Measurements from ENCODE around the gene UBE2D2.

The UBE2D2 gene

GRCh38 chr5:139565411-139566305 lies 4.5 kb downstream of the UBE2D2 start:
- no peak for TF ChIP-seq Cebpa-rat (IDR thresholded peaks at IDR 0.05)
- Histone ChIP-seq H4K20me1 (peaks cover 90% of the 10 kb centered on the region), H3K4me3 (peak overlapping the region; percentile 95), H3K27me3 (no peaks in the 10 kb centered on the region), H3K4me1 (peaks cover 79% of the 10 kb centered on the region), H3K9ac (peak overlapping the region; percentile 75), H3K9me3 (no peaks in the 10 kb centered on the region), H3K36me3 (peaks cover 61% of the 10 kb centered on the region), H3K4me2 (peak overlapping the region; percentile 95), H3K27ac (peak overlapping the region; percentile 88)

DNA sequence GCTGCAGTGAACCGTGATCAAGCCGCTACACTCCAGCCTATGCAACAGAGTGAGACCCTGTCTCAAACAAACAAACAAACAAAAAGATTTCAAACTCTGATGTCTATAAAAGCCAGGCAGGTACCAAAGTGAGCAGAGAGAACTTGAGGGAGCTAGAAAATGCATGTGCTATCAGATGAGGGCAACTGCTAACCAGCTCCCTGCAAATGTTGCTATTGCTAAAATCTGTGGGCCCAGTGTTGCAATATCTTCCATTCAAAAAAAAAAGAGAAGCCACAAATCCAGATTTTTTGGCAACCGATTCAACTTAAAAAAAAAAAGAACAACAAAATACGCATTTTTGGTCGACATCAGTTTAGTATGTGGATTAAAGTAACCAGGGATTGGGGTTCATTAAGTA lies 5.5 kb downstream of the UBE2D2 start:
- Histone ChIP-seq H3K27ac (peak overlapping the region; percentile 88), H3K9me3 (no peaks in the 10 kb centered on the region), H3K36me3 (peaks cover 64% of the 10 kb centered on the region), H4K20me1 (peaks cover 99% of the 10 kb centered on the region), H3K27me3 (no peaks in the 10 kb centered on the region), H3K9ac (peak overlapping the region; percentile 75), H3K4me3 (peak overlapping the region; percentile 51), H3K4me1 (peaks cover 87% of the 10 kb centered on the region), H3K4me2 (peak overlapping the region; percentile 95)
- TF ChIP-seq Cebpa-rat (IDR thresholded peaks at IDR 0.05): 0 out of 2 replicates have a peak, but pooled peaks have one; percentile 32

DNA sequence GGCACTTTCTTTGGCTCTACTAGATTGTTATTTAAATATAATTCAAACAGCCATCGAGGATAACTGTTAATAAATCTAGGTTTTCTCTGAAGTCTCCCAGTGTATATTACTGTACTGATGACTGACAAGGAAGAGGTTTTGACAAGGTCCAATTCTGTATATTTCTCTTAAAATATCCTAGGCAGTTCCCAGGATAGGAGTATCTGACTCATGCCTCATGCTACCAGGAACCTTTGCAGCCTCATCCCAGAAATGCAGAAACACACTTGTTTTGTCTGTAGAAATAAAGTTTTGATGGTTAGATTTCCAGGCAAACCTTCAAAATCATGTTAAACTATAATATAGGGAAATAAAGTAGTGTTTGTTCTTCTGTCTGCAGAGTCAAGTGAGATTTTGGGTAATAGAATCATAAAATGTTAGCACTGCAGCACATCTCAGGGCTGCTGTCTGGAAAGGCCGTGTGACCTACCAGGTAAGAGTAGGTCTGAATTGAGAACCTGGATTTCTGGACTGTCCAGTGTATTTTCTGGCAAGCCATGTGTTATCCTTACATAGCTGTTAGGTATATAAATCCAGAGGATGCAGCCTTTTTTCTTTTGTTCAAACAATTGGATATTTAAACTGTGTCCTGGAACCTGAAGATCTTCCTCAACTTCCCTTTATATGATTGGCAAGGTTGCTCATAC lies 8.3 kb downstream of the UBE2D2 start:
- Histone ChIP-seq H3K27me3 (no peaks in the 10 kb centered on the region), H3K9me3 (no peaks in the 10 kb centered on the region), H3K27ac (peak overlapping the region; percentile 11; the same call in 1 of the 2 replicates), H3K36me3 (peaks cover 66% of the 10 kb centered on the region), H3K9ac (0 out of 2 replicates have a peak overlapping the region, but pooled peaks have one; percentile 9), H3K4me3 (no peak overlapping the region), H3K4me1 (peaks cover 90% of the 10 kb centered on the region), H3K4me2 (peak overlapping the region; percentile 95; the same call in 1 of the 2 replicates), H4K20me1 (peaks cover 100% of the 10 kb centered on the region)
- no peak for TF ChIP-seq Cebpa-rat (IDR thresholded peaks at IDR 0.05)

GRCh38 chr5:139571543-139571942 lies 10.4 kb downstream of the UBE2D2 start:
- H3K4me1 ChIP-seq: peaks cover 90% of the 10 kb centered on the region
- peaks cover 75% of the 10 kb centered on the region for H3K36me3 ChIP-seq
- TF ChIP-seq Cebpa-rat (IDR thresholded peaks at IDR 0.05): no peak
- H3K27ac ChIP-seq: peak overlapping the region; percentile 12; the same call in 1 of the 2 replicates
- H4K20me1 ChIP-seq: peaks cover 100% of the 10 kb centered on the region
- no peaks in the 10 kb centered on the region for H3K9me3 ChIP-seq
- peak overlapping the region; percentile 17; the same call in 1 of the 2 replicates for H3K9ac ChIP-seq
- H3K27me3 ChIP-seq: no peaks in the 10 kb centered on the region
- peak overlapping the region; percentile 95 for H3K4me2 ChIP-seq
- H3K4me3 ChIP-seq: no peak overlapping the region

GRCh38 chr5:139571966-139572365 lies 10.8 kb downstream of the UBE2D2 start:
- peaks cover 73% of the 10 kb centered on the region for H3K36me3 ChIP-seq
- peaks cover 90% of the 10 kb centered on the region for H3K4me1 ChIP-seq
- no peak overlapping the region for H3K4me3 ChIP-seq
- peaks cover 100% of the 10 kb centered on the region for H4K20me1 ChIP-seq
- peak overlapping the region; percentile 95 for H3K4me2 ChIP-seq
- H3K9ac ChIP-seq: no peak overlapping the region
- H3K27me3 ChIP-seq: no peaks in the 10 kb centered on the region
- no peak for TF ChIP-seq Cebpa-rat (IDR thresholded peaks at IDR 0.05)
- H3K9me3 ChIP-seq: no peaks in the 10 kb centered on the region
- H3K27ac ChIP-seq: peak overlapping the region; percentile 12; the same call in 1 of the 2 replicates

DNA sequence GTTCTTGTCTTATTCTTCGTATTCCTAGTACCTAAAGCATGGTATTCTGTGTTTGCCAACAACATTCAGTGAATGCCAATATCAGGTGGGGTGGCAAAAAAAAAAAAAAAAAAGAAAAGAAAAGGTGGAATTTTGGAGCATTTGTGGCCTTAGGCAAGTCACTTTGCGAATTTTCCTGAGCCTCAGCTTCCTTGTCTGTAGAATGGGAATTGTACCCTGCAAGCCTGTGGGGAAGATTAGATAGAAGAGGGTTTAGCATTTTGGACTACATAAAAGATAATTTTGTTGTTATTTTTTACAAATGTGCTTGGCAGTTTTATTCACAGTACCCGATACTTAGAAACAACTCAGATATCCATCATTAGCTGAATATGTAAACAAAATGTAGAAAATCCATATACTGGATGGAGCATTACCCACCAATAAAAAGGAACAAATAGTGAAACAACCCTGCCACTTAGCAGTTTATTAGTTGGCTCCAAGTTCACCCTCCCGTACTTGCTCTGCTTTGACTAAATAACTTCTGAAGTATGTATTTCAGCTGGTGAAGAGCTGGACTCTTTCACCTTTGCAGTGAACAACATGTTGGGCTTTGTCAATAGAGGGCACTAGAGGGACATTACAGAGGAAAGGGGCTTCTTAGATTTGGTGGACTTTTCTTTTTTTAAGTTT lies 13.6 kb downstream of the UBE2D2 start:
- peaks cover 82% of the 10 kb centered on the region for H3K4me1 ChIP-seq
- peaks cover 73% of the 10 kb centered on the region for H3K36me3 ChIP-seq
- H3K4me2 ChIP-seq: peak overlapping the region; percentile 11; the same call in 1 of the 2 replicates
- H3K27ac ChIP-seq: no peak overlapping the region
- TF ChIP-seq Cebpa-rat (IDR thresholded peaks at IDR 0.05): no peak
- H4K20me1 ChIP-seq: peaks cover 100% of the 10 kb centered on the region
- H3K4me3 ChIP-seq: no peak overlapping the region
- H3K9ac ChIP-seq: 0 out of 2 replicates have a peak overlapping the region, but pooled peaks have one; percentile 9
- H3K27me3 ChIP-seq: no peaks in the 10 kb centered on the region
- no peaks in the 10 kb centered on the region for H3K9me3 ChIP-seq

DNA sequence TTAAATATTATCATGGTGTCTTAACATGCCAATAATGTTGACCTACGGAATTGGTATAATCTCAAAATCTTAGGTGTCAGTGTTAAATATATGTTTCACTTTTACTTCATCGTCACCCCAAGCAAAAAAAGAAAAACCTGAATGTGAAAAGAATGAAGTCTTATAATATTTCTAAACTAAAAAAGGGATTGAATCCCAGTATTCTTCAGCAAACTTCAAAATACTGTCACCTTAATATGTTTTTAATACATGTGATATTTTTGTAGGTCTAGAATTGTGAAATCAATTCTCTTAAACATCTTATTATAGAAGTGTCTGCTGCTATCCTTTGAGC lies 14.1 kb downstream of the UBE2D2 start:
- H3K9me3 ChIP-seq: no peaks in the 10 kb centered on the region
- H3K27ac ChIP-seq: no peak overlapping the region
- TF ChIP-seq Cebpa-rat (IDR thresholded peaks at IDR 0.05): no peak
- no peak overlapping the region for H3K4me3 ChIP-seq
- H3K9ac ChIP-seq: no peak overlapping the region
- H3K27me3 ChIP-seq: no peaks in the 10 kb centered on the region
- no peak overlapping the region; the same call in 1 of the 2 replicates for H3K4me2 ChIP-seq
- H4K20me1 ChIP-seq: peaks cover 100% of the 10 kb centered on the region
- H3K36me3 ChIP-seq: peaks cover 73% of the 10 kb centered on the region
- H3K4me1 ChIP-seq: peaks cover 77% of the 10 kb centered on the region

GRCh38 chr5:139575751-139576150 lies 14.6 kb downstream of the UBE2D2 start:
- no peak for TF ChIP-seq Cebpa-rat (IDR thresholded peaks at IDR 0.05)
- Histone ChIP-seq H3K9ac (no peak overlapping the region), H3K4me2 (peak overlapping the region; percentile 0; the same call in 1 of the 2 replicates), H3K36me3 (peaks cover 73% of the 10 kb centered on the region), H3K27ac (no peak overlapping the region), H3K27me3 (no peaks in the 10 kb centered on the region), H3K4me1 (peaks cover 72% of the 10 kb centered on the region), H3K4me3 (no peak overlapping the region), H3K9me3 (no peaks in the 10 kb centered on the region), H4K20me1 (peaks cover 100% of the 10 kb centered on the region)

- H3K27me3 ChIP-seq: no peaks in the 10 kb centered on the region
- peaks cover 100% of the 10 kb centered on the region for H4K20me1 ChIP-seq
- H3K9ac ChIP-seq: no peak overlapping the region
- H3K4me1 ChIP-seq: peaks cover 52% of the 10 kb centered on the region
- TF ChIP-seq Cebpa-rat (IDR thresholded peaks at IDR 0.05): no peak
- no peak overlapping the region for H3K4me2 ChIP-seq
- no peak overlapping the region for H3K4me3 ChIP-seq
- no peaks in the 10 kb centered on the region for H3K9me3 ChIP-seq
- no peak overlapping the region for H3K27ac ChIP-seq
- H3K36me3 ChIP-seq: peaks cover 79% of the 10 kb centered on the region
These were observed 16.7 kb downstream of the UBE2D2 start for GRCh38 chr5:139577689-139578290.
